ENCODE data around the gene HIGD2A. TPM values are rescaled to one million over a fixed set of nuclear protein-coding genes. Genes with fewer than 3 reads are reported as not detected.
A peak's percentile ranks its signal among the peaks of the same experiment; 100 is the strongest.

The HIGD2A gene
- total RNA-seq, 1 donor from 2014 or later, result 102 TPM

DNA sequence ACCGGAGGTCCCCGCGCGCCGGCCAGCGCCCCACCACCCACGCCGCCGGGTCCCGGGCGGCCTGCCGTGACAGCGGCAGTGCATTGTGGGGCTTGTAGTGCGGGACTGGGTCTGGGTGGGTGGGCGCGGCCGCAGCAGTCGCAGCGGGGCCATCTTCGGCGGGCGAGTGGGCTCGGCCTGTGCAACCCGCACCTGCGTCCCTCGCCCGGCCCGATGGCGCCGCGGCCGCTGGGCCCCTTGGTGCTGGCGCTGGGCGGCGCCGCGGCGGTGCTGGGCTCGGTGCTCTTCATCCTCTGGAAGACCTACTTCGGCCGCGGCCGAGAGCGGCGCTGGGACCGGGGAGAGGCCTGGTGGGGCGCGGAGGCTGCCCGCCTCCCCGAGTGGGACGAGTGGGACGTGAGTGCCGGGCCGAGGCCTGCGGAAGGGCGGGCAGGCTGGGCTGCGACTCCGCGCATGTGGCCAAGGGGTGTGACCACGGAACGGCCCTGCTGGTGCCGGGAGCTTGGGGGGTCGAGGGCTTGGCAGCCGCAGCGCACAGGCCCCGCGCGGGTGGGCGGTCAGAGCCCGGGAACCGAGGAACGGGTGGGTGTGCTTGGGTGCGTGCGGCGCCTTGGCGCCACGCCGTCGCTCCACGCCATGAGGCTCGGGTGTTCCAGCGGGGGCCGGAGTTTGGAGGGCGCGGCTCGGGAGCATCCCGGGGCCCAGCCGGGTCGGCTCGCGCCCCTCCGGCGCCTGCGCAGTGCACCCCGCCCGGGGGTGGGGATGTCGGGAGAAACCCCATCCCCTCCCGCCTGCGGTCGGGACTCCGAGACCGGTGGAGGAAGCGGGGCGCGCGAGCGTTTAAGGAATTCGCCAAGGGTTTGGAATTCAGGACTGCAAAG lies 23.0 kb upstream of the HIGD2A start, which contains the start of gene ARL10:
TSS of gene ARL10 (plus strand) at position 137 of the 881 bp plus-strand sequence. CDS start at position 214, 77 bp downstream.
- intact Hi-C loops (cut with DNase I), result no loop called here
- TF ChIP-seq, protein P1, sequence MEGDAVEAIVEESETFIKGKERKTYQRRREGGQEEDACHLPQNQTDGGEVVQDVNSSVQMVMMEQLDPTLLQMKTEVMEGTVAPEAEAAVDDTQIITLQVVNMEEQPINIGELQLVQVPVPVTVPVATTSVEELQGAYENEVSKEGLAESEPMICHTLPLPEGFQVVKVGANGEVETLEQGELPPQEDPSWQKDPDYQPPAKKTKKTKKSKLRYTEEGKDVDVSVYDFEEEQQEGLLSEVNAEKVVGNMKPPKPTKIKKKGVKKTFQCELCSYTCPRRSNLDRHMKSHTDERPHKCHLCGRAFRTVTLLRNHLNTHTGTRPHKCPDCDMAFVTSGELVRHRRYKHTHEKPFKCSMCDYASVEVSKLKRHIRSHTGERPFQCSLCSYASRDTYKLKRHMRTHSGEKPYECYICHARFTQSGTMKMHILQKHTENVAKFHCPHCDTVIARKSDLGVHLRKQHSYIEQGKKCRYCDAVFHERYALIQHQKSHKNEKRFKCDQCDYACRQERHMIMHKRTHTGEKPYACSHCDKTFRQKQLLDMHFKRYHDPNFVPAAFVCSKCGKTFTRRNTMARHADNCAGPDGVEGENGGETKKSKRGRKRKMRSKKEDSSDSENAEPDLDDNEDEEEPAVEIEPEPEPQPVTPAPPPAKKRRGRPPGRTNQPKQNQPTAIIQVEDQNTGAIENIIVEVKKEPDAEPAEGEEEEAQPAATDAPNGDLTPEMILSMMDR (IDR thresholded peaks at IDR 0.05), result no peak
- Histone ChIP-seq H3K27ac (peak within 1 kb of the TSS; percentile 71), H3K4me1 (peaks cover 21% of the 10 kb centered on the region), H3K27me3 (ENCODE audit: low read depth) (no peaks in the 10 kb centered on the region), H3K9me3 (no peaks in the 10 kb centered on the region), H3K36me3 (peaks cover 15% of the 10 kb centered on the region), H3K4me3 (peak within 1 kb of the TSS; percentile 89)
- ATAC-seq (peak; percentile 18 to 43), DNase-seq (peak; percentile 66)

- DNase-seq, result no peak
- Histone ChIP-seq H3K4me3 (peak overlapping the region; percentile 89), H3K27ac (peak overlapping the region; percentile 71), H3K36me3 (peaks cover 15% of the 10 kb centered on the region), H3K27me3 (ENCODE audit: low read depth) (no peaks in the 10 kb centered on the region), H3K9me3 (no peaks in the 10 kb centered on the region), H3K4me1 (peaks cover 18% of the 10 kb centered on the region)
- TF ChIP-seq, protein P1 (IDR thresholded peaks at IDR 0.05), result no peak
- intact Hi-C loops (cut with DNase I), result no loop called here
- ATAC-seq, result no peak
Observed at GRCh38 chr5:176366232-176366894, 22.2 kb upstream of the HIGD2A start.

DNA sequence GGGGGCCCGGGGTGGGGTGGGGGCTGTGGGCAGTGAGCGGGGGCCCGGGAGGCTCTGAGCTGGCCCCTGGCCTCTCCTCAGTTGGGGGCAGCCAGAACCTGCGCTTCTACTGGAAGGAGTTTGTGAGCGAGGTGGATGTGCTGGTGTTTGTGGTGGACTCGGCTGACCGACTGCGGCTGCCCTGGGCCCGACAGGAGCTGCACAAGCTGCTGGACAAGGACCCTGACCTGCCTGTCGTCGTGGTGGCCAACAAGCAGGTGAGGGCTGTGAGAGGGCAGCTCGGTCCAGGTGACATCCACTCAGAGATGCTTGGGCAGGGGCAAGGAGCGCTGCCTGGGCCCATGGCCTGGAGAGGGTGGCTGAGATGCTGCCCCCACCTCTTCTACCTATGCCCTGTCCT lies 19.8 kb upstream of the HIGD2A start:
- Histone ChIP-seq H3K36me3 (peaks cover 15% of the 10 kb centered on the region), H3K4me1 (peaks cover 12% of the 10 kb centered on the region), H3K4me3 (no peak overlapping the region), H3K9me3 (no peaks in the 10 kb centered on the region), H3K27me3 (ENCODE audit: low read depth) (no peaks in the 10 kb centered on the region), H3K27ac (no peak overlapping the region)
- intact Hi-C loops (cut with DNase I), result no loop called here
- TF ChIP-seq, protein P1 (IDR thresholded peaks at IDR 0.05), result no peak
- no peak for DNase-seq
- no peak for ATAC-seq

GRCh38 chr5:176369934-176370711 lies 18.4 kb upstream of the HIGD2A start:
- Histone ChIP-seq H3K27ac (no peak overlapping the region), H3K4me3 (no peak overlapping the region), H3K36me3 (peaks cover 15% of the 10 kb centered on the region), H3K9me3 (no peaks in the 10 kb centered on the region), H3K27me3 (ENCODE audit: low read depth) (no peaks in the 10 kb centered on the region), H3K4me1 (peaks cover 7% of the 10 kb centered on the region)
- TF ChIP-seq, protein P1 (IDR thresholded peaks at IDR 0.05), result no peak
- intact Hi-C loops (cut with DNase I), result no loop called here
- DNase-seq, result no peak
- ATAC-seq, result no peak
